ENCODE data around the gene OLIG1. TPM values are rescaled to one million over a fixed set of nuclear protein-coding genes. Genes with fewer than 3 reads are reported as not detected.

OLIG1 gene
- total RNA-seq, 1 experiment from 2014 or later = not detected

- Histone ChIP-seq H3K27me3 (peaks cover 37% of the 10 kb centered on the region), H3K4me3 (no peak overlapping the region), H3K9me3 (no peaks in the 10 kb centered on the region), H3K36me3 (no peaks in the 10 kb centered on the region)
- DNase-seq = peak; percentile 12
Measured at GRCh38 chr21:33109574-33110339, 39.8 kb downstream of the OLIG1 start.

GRCh38 chr21:33110340-33110715, 40.4 kb downstream of the OLIG1 start:
- H3K4me3 ChIP-seq = no peak overlapping the region
- DNase-seq = no peak
- peaks cover 37% of the 10 kb centered on the region for H3K27me3 ChIP-seq
- H3K36me3 ChIP-seq = no peaks in the 10 kb centered on the region
- H3K9me3 ChIP-seq = no peaks in the 10 kb centered on the region

- no peak overlapping the region for H3K4me3 ChIP-seq
- H3K27me3 ChIP-seq = peaks cover 37% of the 10 kb centered on the region
- no peak for DNase-seq
- H3K9me3 ChIP-seq = no peaks in the 10 kb centered on the region
- no peaks in the 10 kb centered on the region for H3K36me3 ChIP-seq
Measured at GRCh38 chr21:33111577-33111976, 41.6 kb downstream of the OLIG1 start.

GRCh38 chr21:33112151-33112550, 42.2 kb downstream of the OLIG1 start:
- H3K4me3 ChIP-seq = no peak overlapping the region
- no peak for DNase-seq
- H3K9me3 ChIP-seq = no peaks in the 10 kb centered on the region
- H3K36me3 ChIP-seq = no peaks in the 10 kb centered on the region
- peaks cover 37% of the 10 kb centered on the region for H3K27me3 ChIP-seq

GRCh38 chr21:33112681-33113080, 42.7 kb downstream of the OLIG1 start:
- Histone ChIP-seq H3K9me3 (no peaks in the 10 kb centered on the region), H3K36me3 (no peaks in the 10 kb centered on the region), H3K27me3 (peaks cover 37% of the 10 kb centered on the region), H3K4me3 (no peak overlapping the region)
- DNase-seq = no peak

- no peaks in the 10 kb centered on the region for H3K36me3 ChIP-seq
- no peak overlapping the region for H3K4me3 ChIP-seq
- peaks cover 37% of the 10 kb centered on the region for H3K27me3 ChIP-seq
- no peak for DNase-seq
- H3K9me3 ChIP-seq = no peaks in the 10 kb centered on the region
Measured at GRCh38 chr21:33113131-33113530, 43.2 kb downstream of the OLIG1 start.

GRCh38 chr21:33114276-33114675, 44.3 kb downstream of the OLIG1 start:
- Histone ChIP-seq H3K36me3 (no peaks in the 10 kb centered on the region), H3K27me3 (peaks cover 35% of the 10 kb centered on the region), H3K4me3 (no peak overlapping the region), H3K9me3 (no peaks in the 10 kb centered on the region)
- no peak for DNase-seq

- H3K9me3 ChIP-seq = no peaks in the 10 kb centered on the region
- no peak for DNase-seq
- H3K4me3 ChIP-seq = no peak overlapping the region
- peaks cover 19% of the 10 kb centered on the region for H3K27me3 ChIP-seq
- H3K36me3 ChIP-seq = no peaks in the 10 kb centered on the region
Measured at GRCh38 chr21:33115631-33116510, 45.9 kb downstream of the OLIG1 start.

GRCh38 chr21:33116676-33117075, 46.7 kb downstream of the OLIG1 start:
- Histone ChIP-seq H3K36me3 (no peaks in the 10 kb centered on the region), H3K9me3 (no peaks in the 10 kb centered on the region), H3K4me3 (no peak overlapping the region), H3K27me3 (peaks cover 17% of the 10 kb centered on the region)
- no peak for DNase-seq

GRCh38 chr21:33117101-33117888, 47.4 kb downstream of the OLIG1 start:
- peaks cover 13% of the 10 kb centered on the region for H3K27me3 ChIP-seq
- no peaks in the 10 kb centered on the region for H3K9me3 ChIP-seq
- no peak overlapping the region for H3K4me3 ChIP-seq
- H3K36me3 ChIP-seq = no peaks in the 10 kb centered on the region
- DNase-seq = no peak

Other genes starting within 250 kb of the OLIG1 start
- not detected in 2 replicates for gene OLIG2, start 44.2 kb upstream of the OLIG1 start, total RNA-seq (2014; rRNA removed; shearing (Covaris generic); ENCODE audit: low replicate concordance)
- 2.6 and 5.8 TPM in 2 replicates for gene IFNAR2, start 159.8 kb downstream of the OLIG1 start, total RNA-seq (2014; rRNA removed; shearing (Covaris generic); ENCODE audit: low replicate concordance)
- gene IL10RB, start 196.2 kb downstream of the OLIG1 start, total RNA-seq (2014; rRNA removed; shearing (Covaris generic); ENCODE audit: low replicate concordance) = 44.5 and 64.3 TPM in 2 replicates